ENCODE data around the gene ETV5.
A peak's percentile ranks its signal among the peaks of the same experiment; 100 is the strongest.

ETV5 gene

GRCh38 chr3:186108941-186109865 lies at the start of gene ETV5:
Gene ETV5, minus strand, starts transcription at chr3:186109089. Its CDS starts 3,221 bp downstream, at chr3:186105868.
- peak; percentile 54 for DNase-seq

GRCh38 chr3:186154641-186155040 lies 45.8 kb upstream of the ETV5 start:
- no peak for DNase-seq

GRCh38 chr3:186152889-186153292 lies 44.0 kb upstream of the ETV5 start:
- no peak for DNase-seq

- no peak for DNase-seq
Observed at GRCh38 chr3:186152361-186152798, 43.5 kb upstream of the ETV5 start.

- no peak for DNase-seq
Observed at GRCh38 chr3:186151077-186151971, 42.4 kb upstream of the ETV5 start.

GRCh38 chr3:186150041-186150830 lies 41.3 kb upstream of the ETV5 start:
- no peak for DNase-seq

GRCh38 chr3:186149319-186149960 lies 40.6 kb upstream of the ETV5 start:
- no peak for DNase-seq

GRCh38 chr3:186144257-186144656 lies 35.4 kb upstream of the ETV5 start:
- no peak for DNase-seq

GRCh38 chr3:186143250-186143649 lies 34.4 kb upstream of the ETV5 start:
- DNase-seq, result no peak

GRCh38 chr3:186142393-186142932 lies 33.6 kb upstream of the ETV5 start:
- no peak for DNase-seq

GRCh38 chr3:186141790-186142189 lies 32.9 kb upstream of the ETV5 start:
- no peak for DNase-seq

- DNase-seq, result no peak
Observed at GRCh38 chr3:186138272-186138981, 29.5 kb upstream of the ETV5 start.

- DNase-seq, result no peak
Observed at GRCh38 chr3:186137051-186137685, 28.3 kb upstream of the ETV5 start.

- DNase-seq, result no peak
Observed at GRCh38 chr3:186133980-186134379, 25.1 kb upstream of the ETV5 start.

GRCh38 chr3:186132487-186132886 lies 23.6 kb upstream of the ETV5 start:
- no peak for DNase-seq

- DNase-seq, result no peak
Observed at GRCh38 chr3:186129206-186129605, 20.3 kb upstream of the ETV5 start.

GRCh38 chr3:186128158-186128557 lies 19.3 kb upstream of the ETV5 start:
- no peak for DNase-seq

- no peak for DNase-seq
Observed at GRCh38 chr3:186127463-186127862, 18.6 kb upstream of the ETV5 start.

- no peak for DNase-seq
Observed at GRCh38 chr3:186125118-186125517, 16.2 kb upstream of the ETV5 start.

- no peak for DNase-seq
Observed at GRCh38 chr3:186124592-186124991, 15.7 kb upstream of the ETV5 start.

- DNase-seq, result no peak
Observed at GRCh38 chr3:186123012-186123411, 14.1 kb upstream of the ETV5 start.

Measured in cortex of kidney (tissue), 1 donor.